IPS-18c (cell line): ENCODE results near the gene PRUNE2.

Experiments used
- H3K4me3 ChIP-seq: 2 replicates; pipeline ENCODE4 v1.7.0; 2013; ENCODE audit warnings: low read depth, mild to moderate bottlenecking, low read length, moderate library complexity; ENCODE audit not compliant: insufficient read depth
- H3K9me3 ChIP-seq: one replicate; pipeline ENCODE4 v1.6.1; 2013; ENCODE audit warnings: mild to moderate bottlenecking, low read length, moderate library complexity; ENCODE audit not compliant: control insufficient read depth, insufficient read depth

Gene PRUNE2

DNA sequence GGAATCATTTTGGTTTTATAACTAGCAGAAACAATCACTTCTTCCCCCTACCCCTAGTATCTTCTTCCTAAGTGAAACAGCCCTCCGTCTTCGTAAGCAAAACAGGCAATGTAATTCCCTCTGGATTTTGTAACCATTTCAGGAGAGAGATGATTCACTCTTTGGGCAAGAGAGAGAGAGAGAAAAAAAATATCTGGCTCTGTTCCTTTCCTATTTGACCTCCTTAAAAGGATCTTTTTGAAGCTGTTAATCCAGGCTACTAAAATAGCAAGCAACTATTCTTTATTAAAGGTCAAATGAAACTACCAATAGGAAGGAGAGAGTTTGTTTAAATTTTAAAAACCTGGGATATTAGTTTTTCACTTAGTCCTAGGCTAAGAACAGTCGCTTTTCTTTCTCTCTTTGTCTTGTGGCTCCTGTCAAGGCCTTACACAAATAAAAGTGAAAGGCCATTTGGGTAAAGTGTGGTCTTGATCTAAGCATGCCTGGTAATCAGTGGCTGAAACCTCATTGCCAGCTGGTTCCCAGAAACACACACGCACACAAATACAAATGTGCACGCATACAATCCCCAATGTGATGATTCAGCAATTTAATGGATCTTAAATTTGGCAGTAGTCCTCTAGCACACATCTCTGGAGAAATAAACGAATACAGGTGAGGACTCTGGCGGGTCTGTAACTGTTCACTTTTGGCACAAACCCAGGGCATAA lies 70.2 kb downstream of the PRUNE2 start:
- no peak overlapping the region for H3K4me3 ChIP-seq
- H3K9me3 ChIP-seq: no peaks in the 10 kb centered on the region

GRCh38 chr9:76828447-76828846 lies 77.5 kb downstream of the PRUNE2 start:
- Histone ChIP-seq H3K9me3 (no peaks in the 10 kb centered on the region), H3K4me3 (no peak overlapping the region)

DNA sequence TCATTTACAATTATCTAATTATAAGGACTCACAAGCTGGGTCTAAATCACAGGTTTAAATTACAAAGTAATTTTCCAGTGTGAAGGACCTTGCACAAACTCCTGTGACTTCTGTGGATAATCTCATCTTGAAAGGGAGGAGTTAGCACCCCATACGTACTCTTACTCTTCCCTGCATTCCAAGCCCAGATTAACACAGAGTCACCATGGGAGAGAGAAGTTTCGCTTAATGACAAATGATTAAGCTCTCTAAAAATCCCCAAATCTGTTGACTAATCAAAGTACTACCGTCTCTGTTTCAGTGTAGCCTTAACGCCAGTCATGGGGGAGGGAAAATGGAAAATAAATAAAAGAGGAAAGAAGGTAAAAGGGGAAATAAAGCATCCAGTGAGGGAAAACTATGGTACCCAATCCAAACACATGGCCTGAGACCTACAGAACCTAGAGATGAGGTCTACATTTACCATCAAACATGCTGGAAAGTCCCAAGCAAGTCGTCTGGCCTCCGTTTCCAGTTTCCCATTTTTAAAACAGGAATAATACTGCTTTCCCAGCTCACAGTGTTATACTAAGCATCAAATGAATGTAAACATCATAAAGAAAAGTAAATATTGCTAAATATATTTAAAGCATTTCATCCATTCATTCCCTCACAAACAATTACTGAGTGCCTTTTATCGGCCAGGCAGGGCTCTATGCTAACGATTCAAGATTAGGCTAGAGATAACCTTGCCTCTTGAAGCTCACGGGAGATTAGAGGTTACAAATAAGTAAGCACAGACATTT lies 78.4 kb downstream of the PRUNE2 start:
- Histone ChIP-seq H3K9me3 (no peaks in the 10 kb centered on the region), H3K4me3 (no peak overlapping the region)

GRCh38 chr9:76820431-76820830 lies 85.5 kb downstream of the PRUNE2 start:
- H3K4me3 ChIP-seq: no peak overlapping the region
- no peaks in the 10 kb centered on the region for H3K9me3 ChIP-seq

- H3K9me3 ChIP-seq: no peaks in the 10 kb centered on the region
- H3K4me3 ChIP-seq: no peak overlapping the region
Observed at GRCh38 chr9:76818271-76818670, 87.6 kb downstream of the PRUNE2 start.

GRCh38 chr9:76817489-76817888 lies 88.4 kb downstream of the PRUNE2 start:
- no peaks in the 10 kb centered on the region for H3K9me3 ChIP-seq

DNA sequence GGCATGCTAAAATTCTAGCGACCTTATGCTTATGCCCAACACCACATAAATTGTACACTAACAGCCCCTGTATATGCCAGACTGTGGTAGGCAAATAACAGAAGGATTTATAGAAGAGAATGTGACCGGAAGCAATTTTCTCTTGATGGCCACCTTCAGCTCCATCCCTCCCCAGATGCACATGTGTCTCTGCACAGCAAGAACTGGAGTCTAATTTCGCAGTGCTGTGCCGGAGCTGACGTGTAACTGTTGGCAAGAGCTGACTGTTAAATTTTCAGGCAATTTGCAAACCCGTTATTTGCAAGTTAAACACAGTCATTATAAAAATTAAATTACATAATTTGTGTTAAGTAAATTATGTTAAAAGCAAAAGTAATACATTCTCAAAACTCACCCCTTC lies 93.3 kb downstream of the PRUNE2 start:
- no peaks in the 10 kb centered on the region for H3K9me3 ChIP-seq
- H3K4me3 ChIP-seq: no peak overlapping the region

More at GRCh38 chr9:76817489-76817888, 88.4 kb downstream of the PRUNE2 start:
- H3K4me3 ChIP-seq: no peak overlapping the region

DNA sequence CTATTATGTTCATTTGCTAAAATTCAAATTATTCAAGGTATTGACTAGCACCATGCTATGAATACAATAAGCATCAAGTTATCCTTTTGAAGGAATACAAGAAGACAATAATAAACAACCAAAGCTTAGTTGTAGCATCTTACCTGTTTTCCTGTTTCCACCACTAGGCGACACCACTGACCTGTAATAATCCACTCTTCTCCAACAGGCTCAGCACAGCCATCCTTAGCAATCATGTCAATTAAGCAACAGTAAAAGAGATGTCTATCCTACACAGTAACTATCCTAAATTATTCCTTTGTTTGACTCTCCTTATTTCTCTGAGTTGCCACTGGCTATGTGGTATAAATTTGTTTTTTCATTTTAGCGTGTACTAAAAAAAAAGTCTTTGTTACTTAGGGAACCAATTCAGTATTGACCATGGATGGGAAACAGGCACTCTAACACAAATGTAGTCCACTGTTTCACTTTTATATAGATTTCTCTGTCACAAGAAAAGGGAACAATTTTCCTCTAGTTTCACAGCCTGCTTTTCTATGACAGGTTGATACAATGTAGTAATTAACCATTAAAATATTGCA lies 95.4 kb downstream of the PRUNE2 start:
- Histone ChIP-seq H3K9me3 (no peaks in the 10 kb centered on the region), H3K4me3 (no peak overlapping the region)

GRCh38 chr9:76808636-76809035 lies 97.3 kb downstream of the PRUNE2 start:
- H3K4me3 ChIP-seq: no peak overlapping the region
- no peaks in the 10 kb centered on the region for H3K9me3 ChIP-seq

DNA sequence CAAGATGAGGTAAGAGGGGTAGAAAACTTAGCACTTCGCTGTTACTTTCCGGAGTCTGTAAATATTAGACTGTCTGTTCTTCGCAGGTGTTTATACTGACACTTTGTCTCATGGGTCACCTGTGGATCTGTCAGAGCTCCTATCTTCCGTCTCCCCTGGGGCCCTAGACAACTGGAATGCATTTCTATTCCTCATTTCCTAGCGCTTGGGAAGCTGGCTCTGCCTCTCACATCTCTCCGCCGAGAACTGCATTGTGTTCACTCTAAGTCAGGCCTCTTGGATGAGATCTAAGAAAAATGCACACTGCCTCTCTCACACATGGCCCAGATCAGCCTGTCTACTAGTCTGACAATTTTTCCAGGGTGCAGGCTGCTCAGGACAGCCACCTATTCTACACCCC lies 102.2 kb downstream of the PRUNE2 start:
- H3K4me3 ChIP-seq: no peak overlapping the region
- no peaks in the 10 kb centered on the region for H3K9me3 ChIP-seq

- H3K9me3 ChIP-seq: no peaks in the 10 kb centered on the region
Observed at GRCh38 chr9:76803083-76803482, 102.8 kb downstream of the PRUNE2 start.

GRCh38 chr9:76800901-76801300 lies 105.0 kb downstream of the PRUNE2 start:
- no peak overlapping the region for H3K4me3 ChIP-seq
- H3K9me3 ChIP-seq: no peaks in the 10 kb centered on the region

More at GRCh38 chr9:76803083-76803482, 102.8 kb downstream of the PRUNE2 start:
- no peak overlapping the region for H3K4me3 ChIP-seq

GRCh38 chr9:76799473-76799872 lies 106.4 kb downstream of the PRUNE2 start:
- H3K4me3 ChIP-seq: no peak overlapping the region
- H3K9me3 ChIP-seq: no peaks in the 10 kb centered on the region

GRCh38 chr9:76798527-76798926 lies 107.4 kb downstream of the PRUNE2 start:
- Histone ChIP-seq H3K9me3 (no peaks in the 10 kb centered on the region), H3K4me3 (no peak overlapping the region)

DNA sequence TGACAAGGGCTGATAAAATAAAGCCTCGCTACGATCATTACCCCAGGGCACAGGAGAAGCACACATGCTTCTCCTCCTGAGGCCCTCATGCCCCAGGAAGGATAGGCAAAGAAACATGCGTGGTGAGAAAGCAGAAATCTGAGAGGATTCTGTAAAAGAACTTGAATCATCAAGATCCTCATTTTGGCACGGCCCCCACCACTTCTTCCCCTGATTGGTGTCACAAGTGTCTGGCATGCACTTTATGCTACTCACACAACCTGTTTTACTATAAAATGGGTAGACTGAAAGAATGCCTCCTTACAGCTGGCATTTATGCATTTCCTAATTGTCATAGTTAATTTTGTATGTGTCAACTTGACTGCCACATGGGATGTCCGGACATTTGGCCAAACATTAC lies 109.6 kb downstream of the PRUNE2 start:
- Histone ChIP-seq H3K9me3 (no peaks in the 10 kb centered on the region), H3K4me3 (no peak overlapping the region)

GRCh38 chr9:76793784-76794431 lies 112.0 kb downstream of the PRUNE2 start:
- H3K4me3 ChIP-seq: no peak overlapping the region
- H3K9me3 ChIP-seq: no peaks in the 10 kb centered on the region

DNA sequence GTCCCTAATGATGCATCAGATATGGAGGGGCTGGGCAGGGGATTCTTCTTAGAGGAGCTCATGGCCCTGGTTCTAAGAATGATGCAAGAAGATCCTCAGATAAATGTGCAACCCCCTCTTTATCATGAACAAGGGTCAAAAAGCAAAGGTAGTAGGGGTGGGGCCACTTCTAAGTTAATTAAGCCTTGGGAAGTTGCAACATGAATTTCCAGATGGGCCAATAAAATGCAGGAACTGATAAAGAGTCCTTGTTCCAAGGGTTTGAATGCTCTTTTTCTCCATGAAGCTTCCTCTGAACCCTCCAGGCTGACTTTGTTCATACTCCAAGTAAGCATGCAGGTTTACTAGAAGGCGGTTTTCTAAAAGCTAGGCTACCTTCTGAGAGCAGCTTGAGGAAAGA lies 116.1 kb downstream of the PRUNE2 start:
- Histone ChIP-seq H3K9me3 (no peaks in the 10 kb centered on the region), H3K4me3 (no peak overlapping the region)

DNA sequence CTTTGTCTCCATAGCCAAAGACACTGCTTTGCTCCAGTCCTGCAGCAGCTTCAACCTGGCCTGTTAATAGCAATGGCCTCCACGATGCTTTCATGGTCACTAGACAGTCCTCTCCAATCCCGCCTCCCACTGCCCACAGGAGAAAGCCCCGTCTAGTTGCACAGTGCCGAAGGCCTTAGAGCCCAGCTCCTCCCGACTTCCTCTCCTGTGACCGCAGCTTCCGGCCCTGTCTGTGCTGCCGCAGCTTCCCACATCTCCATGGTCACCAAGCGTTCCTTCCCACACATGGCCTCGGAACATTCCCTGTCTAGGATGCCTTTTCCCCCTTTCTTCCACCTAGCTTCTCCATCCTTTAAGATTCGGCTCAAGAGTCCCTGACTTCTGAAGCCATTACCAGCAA lies 118.2 kb downstream of the PRUNE2 start:
- no peak overlapping the region for H3K4me3 ChIP-seq

More for the DNA sequence above, 118.2 kb downstream of the PRUNE2 start:
- H3K9me3 ChIP-seq: no peaks in the 10 kb centered on the region
